NCI-H128 (cell line): Measurements from ENCODE around the gene PGPEP1.
A peak's percentile ranks its signal among the peaks of the same experiment; 100 is the strongest.
"Not testable (repeated sequence)": the region's sequence is repeated elsewhere in the genome, so short reads cannot be mapped to it uniquely, and the experiment has no call there.

ENCODE experiments used
- DNase-seq: peaks from one replicate; lab custom pipeline; 2025; ENCODE audit not compliant: unreplicated experiment; lab: John Stamatoyannopoulos, UW

The PGPEP1 gene

GRCh38 chr19:18363787-18364186 lies 23.4 kb downstream of the PGPEP1 start:
- no peak for DNase-seq

GRCh38 chr19:18364277-18364825 lies 24.0 kb downstream of the PGPEP1 start:
- DNase-seq, result not testable (repeated sequence)

- DNase-seq, result peak; percentile 17
Observed at GRCh38 chr19:18364826-18365528, 24.6 kb downstream of the PGPEP1 start.

GRCh38 chr19:18366021-18366435 lies 25.6 kb downstream of the PGPEP1 start:
- no peak for DNase-seq

- DNase-seq, result no peak
Observed at GRCh38 chr19:18368504-18369222, 28.3 kb downstream of the PGPEP1 start.

GRCh38 chr19:18373407-18373891 lies 33.1 kb downstream of the PGPEP1 start:
- DNase-seq, result no peak

GRCh38 chr19:18373892-18374629 lies 33.7 kb downstream of the PGPEP1 start:
- DNase-seq, result no peak

- DNase-seq, result no peak
Observed at GRCh38 chr19:18377026-18377425, 36.6 kb downstream of the PGPEP1 start.

GRCh38 chr19:18379803-18380747 lies 39.7 kb downstream of the PGPEP1 start:
- no peak for DNase-seq

GRCh38 chr19:18380843-18381242 lies 40.4 kb downstream of the PGPEP1 start:
- DNase-seq, result no peak

GRCh38 chr19:18383622-18384021 lies 43.2 kb downstream of the PGPEP1 start:
- not testable (repeated sequence) for DNase-seq

GRCh38 chr19:18384775-18385174 lies 44.4 kb downstream of the PGPEP1 start:
- DNase-seq, result no peak

GRCh38 chr19:18385359-18385674 lies 44.9 kb downstream of the PGPEP1 start:
- no peak for DNase-seq

GRCh38 chr19:18385675-18386542 lies 45.5 kb downstream of the PGPEP1 start, which contains the start of gene GDF15:
GDF15 (plus strand) TSS chr19:18386158; CDS start chr19:18386190, 32 bp downstream.
- DNase-seq, result no peak

GRCh38 chr19:18386543-18387271 lies 46.3 kb downstream of the PGPEP1 start:
- no peak for DNase-seq

GRCh38 chr19:18388100-18388959 lies 47.9 kb downstream of the PGPEP1 start:
- peak; percentile 21 for DNase-seq

- DNase-seq, result no peak
Observed at GRCh38 chr19:18388960-18389725, 48.7 kb downstream of the PGPEP1 start.
